SIG-M5 treated with dmso at 0.1 percent for 504 hours (cell line): Measurements from ENCODE around the gene FBXO39.
"Not testable (repeated sequence)": the region's sequence is repeated elsewhere in the genome, so short reads cannot be mapped to it uniquely, and the experiment has no call there.

Source experiments
- DNase-seq: peaks from one replicate; lab custom pipeline; 2025; ENCODE audit not compliant: unreplicated experiment; lab: John Stamatoyannopoulos, UW

FBXO39 gene

DNA sequence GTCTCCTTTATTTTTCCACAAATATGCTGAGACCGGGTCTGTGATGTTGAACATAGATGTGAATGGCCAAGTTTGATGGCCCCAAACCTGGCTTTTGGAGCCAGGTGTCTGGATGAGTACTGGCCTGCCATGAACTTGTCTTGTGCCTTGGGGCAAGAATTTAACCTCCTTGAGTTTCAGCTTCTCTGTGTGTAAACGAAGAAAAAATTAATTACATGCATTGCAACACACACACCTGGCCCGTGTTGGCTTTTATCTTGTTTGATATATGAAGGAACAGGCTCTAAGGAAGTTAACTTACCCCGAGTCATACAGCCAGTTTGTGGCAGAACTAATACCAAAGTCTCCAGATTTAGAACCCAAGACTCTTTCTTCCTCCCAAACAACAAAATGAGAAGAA lies 13.1 kb downstream of the FBXO39 start:
- DNase-seq, result no peak

DNA sequence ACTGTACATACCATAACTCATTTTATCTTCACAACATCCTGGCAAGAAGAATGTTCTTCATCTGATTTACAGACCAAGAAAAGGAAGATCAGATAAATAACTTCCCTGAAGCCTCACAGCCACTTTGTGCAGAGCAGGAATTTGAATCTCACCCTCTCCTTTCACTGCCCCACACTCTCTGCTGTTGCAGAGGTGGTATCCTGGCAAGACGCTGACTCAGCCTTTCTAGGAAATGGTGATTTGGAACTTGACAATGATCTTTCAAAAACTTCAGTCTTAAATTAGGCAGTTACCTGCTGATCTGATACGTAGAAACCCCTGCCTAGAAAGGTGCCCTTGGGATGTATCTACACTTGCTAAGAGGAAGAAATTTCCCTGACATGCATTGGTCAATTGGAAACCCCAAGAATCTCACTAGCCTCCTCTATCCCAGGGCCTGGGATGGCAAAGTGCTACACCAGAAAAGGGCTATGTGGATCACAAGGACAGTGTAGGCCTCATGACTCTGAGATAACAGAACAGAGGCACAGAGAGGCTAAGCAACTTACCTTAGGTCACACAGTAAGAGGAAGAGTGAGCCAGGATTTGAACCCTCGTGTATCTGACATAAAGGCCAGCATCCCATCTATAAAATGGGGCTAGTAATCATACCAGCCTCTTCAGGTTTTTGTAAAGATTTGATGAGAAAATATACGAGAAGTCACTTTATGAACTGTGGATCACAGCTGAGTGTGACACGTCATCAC lies 17.9 kb downstream of the FBXO39 start:
- no peak for DNase-seq

DNA sequence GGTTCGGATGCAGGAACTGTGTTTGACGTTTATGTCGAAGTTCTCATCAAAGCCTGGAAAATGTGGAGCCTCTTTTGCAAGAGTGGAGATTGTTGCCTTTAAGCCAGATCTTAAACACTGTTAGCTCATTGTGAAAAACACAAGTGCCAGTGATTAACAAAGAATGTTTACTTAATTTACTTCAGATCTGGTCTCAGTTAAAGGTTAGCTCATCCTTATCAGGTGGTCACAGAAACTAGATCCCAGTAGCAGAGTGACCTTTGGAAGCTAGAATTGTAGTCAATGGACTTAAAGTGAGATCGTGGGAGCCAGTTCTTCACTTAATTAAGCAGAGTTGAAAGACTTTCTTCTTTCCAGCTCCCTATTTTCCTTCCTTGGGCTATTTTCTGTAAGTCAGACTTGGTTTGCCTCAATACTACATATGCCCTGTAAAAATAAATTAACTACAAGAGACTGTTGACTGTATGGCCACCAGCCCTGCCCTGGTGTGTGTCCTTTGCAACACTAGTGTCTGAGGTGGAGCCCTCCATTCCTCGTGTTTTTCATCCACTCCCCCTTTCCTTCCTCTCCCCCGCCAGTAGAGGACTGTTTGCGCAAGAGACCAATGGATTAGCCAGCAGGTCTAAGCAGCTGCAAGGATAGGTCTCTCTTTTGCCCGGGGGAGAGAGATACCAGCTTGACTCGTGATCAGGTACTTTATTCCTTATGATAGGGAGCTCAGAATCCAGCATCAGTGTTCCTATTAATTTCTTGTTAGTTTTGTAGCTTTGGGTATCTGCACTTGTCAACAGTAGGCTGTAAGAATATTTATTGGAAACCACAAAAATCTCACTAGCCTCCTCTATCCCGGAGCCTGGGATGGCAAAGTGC lies 20.2 kb downstream of the FBXO39 start:
- no peak for DNase-seq

DNA sequence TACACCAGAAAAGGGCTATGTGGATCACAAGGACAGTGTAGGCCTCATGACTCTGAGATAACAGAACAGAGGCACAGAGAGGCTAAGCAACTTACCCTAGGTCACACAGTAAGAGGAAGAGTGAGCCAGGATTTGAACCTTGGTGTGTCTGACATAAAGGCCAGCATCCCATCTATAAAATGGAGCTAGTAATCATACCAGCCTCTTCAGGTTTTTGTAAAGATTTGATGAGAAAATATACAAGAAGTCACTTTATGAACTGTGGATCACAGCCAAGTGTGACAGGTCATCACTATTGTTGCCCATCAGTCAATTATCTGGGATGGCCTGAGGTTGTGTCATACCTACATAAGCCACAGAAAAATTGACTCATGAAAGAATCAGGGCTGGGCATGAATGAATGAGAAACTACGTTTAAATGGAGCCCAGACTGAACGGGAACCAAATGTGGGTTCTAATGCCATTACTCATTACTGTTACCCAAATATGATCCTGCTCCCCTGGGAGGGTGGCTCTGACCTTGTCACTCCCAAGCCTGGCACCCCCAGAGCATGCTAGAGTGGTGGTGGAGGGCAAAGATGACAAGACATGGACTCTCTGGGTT lies 21.0 kb downstream of the FBXO39 start:
- no peak for DNase-seq

DNA sequence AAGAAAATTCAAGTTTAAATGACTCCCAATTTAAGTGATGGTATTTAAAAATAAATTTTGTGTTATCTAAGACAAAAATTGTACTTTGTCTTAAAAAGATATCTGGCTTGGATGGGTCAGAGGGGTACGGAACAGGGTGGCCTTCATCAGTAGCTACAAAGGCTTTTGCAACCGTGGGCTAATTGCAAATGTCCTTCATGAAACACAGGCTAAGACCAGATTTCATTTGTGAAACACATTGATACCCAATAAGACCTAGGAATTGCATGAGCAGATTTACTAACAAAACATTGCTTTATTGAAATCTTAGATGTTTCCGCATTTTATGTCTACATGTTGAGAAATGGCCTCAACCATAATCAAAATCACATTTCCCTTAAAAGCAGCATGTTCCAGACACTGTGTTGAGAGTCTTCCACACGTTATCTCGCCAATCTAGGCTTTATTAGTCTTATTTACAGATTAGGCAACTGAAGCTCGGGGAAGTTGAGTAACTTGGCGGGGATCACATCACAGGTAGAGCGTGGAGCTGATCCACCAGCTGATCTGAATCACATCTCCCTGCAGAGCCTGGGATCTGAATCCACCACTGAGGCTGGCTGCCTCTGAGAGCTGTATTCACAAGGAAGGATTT lies 21.8 kb downstream of the FBXO39 start:
- no peak for DNase-seq

DNA sequence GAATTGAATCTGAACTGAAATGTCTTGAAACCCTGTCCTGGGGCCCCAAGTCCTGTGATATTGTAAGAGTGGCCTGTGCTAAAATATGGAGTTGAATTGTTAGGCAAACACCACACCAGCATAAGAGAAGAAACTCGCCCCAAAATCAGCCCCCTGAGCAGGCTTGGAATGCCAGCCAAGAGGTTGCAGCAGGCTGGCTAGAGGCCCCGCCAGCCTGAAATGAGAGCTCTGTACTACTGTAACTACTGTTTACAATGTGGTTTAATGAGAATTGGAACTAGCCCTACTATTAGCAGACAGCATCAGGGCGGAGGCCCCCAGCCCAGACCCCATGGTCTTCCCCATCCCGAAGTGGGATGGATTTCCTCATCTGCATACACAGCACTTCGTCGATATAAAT lies 23.7 kb downstream of the FBXO39 start:
- no peak for DNase-seq

DNA sequence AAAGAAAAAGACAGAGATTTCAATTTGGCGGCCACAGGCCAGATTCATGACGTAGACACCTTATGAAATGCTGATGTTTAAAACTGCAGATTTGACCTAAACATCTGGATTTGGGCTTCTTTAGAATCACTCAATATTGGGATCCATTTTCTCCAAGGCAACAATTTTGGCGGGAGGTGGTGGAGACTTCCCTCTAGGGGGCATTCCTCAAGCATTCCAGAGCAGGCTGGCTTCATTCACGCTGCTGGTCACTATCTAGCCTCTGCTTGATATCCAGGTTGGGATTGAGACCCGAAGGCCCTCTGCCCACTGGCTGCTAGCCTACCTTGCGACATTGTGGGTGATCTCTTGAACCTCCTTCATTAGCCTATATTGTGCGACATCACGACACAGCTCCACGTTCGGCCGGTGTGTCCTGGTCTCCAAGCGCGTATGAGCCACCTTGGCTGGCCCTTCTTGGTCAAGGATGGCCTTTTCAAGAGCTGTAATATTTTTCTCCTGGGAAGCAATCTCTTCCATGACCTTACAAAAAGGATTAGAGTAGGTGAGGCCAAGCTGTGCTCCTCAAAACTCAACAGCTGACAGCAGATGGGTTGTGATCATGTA lies 24.5 kb downstream of the FBXO39 start:
- DNase-seq, result no peak

DNA sequence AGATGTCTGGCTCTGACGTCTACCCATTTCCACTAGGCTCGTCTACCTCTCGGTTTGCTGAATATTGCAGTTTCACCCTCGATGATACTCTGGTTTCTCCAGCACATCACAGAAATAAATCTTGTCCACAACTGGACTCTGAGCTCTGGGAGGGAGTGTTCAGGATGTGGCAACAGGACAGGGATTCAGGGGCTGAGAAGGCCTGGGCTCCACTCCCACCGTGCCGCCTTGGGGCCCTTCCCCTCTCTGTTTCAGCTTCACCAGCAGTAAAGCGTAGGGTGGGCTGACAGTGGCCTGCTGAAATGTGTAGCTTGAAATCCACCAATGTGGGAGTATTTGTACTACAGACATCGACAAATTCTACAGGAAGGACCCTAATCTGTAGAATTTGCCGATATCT lies 35.5 kb downstream of the FBXO39 start:
- DNase-seq, result no peak

DNA sequence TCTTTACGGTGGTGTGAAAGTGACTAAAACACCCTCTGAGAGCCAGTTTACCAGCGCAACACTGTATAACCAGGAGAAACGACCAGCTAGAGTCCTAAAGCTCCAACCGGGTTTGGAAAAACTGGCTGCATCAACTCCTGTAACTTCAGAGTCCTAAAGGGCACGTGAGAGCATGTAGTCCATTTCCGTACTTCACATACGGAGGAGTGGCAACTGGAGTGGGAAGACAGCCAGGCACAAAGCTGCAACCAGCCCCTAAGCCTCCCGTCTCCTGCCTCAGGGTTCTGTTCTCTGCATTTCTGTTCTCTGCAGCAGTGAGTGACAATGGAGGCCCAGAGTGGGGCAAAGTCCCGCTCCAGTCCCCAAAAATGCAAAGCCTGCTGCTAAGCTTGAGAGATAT lies 36.3 kb downstream of the FBXO39 start:
- no peak for DNase-seq

DNA sequence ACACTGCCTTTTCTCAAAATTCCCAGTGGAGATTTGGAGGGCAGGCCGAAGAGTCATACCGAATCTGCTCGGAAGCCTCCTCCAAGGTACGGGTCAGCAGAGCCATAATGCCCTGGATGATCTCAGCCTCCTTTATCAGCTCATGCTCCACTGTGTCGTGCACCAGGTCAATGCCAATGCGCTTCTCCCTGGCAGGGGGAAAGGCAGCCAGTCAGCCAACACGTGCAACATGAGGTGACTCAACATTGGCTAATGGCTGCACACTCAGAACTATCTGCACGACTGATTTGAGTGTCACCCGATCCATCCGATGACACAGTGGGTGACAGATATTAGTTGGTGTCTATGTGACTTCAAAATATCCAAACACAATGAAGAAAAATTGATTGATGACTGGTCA lies 39.8 kb downstream of the FBXO39 start:
- DNase-seq, result no peak

DNA sequence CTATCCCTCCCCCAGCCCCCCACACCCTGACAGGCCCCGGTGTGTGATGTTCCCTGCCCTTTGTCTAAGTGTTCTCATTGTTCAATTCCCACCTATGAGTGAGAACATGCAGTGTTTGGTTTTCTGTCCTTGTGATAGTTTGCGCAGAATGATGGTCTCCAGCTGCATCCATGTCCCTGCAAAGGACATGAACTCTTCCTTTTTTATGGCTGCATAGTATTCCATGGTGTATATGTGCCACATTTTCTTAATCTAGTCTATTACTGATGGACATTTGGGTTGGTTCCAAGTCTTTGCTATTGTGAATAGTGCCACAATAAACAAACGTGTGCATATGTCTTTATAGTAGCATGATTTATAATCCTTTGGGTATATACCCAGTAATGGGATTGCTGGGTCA lies 40.4 kb downstream of the FBXO39 start:
- not testable (repeated sequence) for DNase-seq

DNA sequence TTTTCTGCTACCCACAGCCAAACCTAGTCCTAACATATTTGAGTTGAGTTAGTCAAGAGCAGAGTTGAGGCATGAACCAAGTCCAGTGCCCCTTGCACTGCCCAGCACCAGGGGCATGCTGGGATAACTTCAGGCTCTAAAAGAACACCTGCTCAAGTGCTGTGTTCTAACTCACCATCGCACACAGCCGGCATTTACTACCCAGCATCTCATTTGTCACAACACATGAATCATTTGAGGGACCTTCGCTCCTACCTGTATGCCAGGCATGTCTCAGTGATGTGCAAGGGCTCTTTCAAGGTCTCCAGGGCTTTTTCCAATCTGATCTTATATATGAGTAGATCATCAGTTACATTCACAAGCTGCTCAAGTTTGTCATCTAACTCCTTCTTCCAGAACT lies 42.9 kb downstream of the FBXO39 start:
- no peak for DNase-seq

DNA sequence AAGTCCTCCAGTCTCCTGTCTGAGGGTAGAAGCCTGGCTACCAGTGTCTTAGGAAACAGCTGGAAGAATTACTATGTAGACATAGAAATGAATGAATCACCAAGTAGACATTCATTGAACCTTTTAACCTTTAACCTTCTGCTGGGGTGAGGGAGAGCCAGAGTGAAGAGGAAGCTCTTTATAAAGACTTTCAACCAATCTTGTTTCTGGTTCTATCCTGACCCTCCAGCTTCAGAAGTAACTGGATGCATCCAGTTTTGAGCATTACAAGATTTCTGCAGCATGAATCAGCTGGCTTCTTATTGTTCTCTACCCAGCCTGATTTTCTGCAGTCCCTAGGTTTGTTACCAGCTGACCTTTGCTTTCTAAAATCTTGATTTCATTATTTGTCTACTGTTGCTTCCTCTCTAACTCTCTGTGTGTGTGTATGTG lies 47.0 kb downstream of the FBXO39 start:
- no peak for DNase-seq

DNA sequence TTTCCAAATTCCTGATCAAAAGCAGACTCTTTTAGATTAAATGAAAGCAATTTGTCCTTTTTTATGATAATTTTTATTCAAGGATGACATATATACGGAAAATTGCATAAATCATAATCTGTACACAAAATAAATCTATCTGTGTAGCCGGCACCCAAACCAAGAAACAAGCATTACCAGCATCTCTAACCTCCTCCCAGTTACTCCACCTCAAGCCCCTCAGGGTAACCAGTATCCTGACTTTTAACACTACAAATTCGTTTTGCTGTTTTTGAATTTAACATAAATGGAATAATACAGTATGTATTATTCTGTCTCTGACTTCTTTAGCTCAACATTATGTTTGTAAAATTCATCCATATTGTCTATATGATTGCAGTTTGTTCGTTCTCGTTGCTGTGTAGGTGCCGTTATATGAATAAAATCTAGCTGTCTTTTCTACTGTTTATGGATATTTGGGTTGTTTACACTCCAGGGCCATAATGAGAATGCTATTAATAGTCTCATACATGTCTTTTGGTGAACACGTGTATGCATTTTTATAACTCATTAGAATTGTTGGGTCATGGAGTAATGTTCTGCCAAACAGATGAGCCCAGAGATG lies 54.5 kb downstream of the FBXO39 start:
- no peak for DNase-seq

DNA sequence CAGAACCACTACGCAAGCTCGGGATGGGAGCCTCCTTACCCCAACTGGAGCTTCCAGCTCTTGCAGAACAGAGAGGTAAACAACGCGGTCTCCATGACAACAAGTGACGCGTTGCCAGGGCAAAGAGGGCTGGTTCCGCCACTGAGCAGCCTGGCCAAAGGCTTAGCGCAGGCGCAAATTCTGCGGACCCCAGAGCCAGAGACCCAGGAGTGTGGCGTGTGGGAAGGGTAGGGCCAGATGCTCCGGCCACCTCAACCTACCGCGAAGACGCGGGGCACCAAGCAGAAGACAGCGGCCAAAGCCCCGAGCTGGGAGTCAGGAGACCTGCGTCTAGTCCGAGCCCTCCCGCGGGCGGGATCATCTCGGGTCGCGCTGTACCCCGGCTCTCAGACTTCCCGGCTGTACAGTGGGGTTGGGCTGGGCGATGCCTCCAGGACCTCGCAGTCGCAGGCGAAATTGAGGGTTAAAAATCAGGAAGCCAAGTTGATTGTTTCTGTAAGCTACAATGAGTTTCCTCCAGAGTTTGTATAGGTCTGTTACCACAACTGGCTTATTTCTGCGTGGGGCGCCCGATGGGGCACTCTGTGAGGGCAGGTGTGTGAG lies 55.7 kb downstream of the FBXO39 start, which contains the start of gene TEKT1:
TSS of gene TEKT1 (minus strand) at position 69 of the 603 bp plus-strand sequence. CDS start 1,353 bp downstream, outside the sequence.
- peak; percentile 9 for DNase-seq
